GM23248 (cell line): Measurements from ENCODE around the gene MAP1B.

Experiments used
- EZH2 ChIP-seq: fragments of 200-600 bp; sonication (generic); IDR thresholded peaks from 2 replicates; pipeline ENCODE4 v1.6.1; 2018; ENCODE audit warnings: antibody characterized with exemption, mild to moderate bottlenecking; ENCODE audit not compliant: insufficient read depth, poor library complexity, severe bottlenecking
- EZH2phosphoT487 ChIP-seq: fragments of 200-600 bp; sonication (generic); IDR thresholded peaks from 2 replicates; pipeline ENCODE4 v1.6.1; 2018; ENCODE audit warnings: antibody characterized with exemption, moderate library complexity, mild to moderate bottlenecking, low read depth; ENCODE audit not compliant: insufficient read depth

GRCh38 chr5:72112389-72112788 is 5.1 kb downstream of the MAP1B start:
- TF ChIP-seq EZH2 (no peak), EZH2phosphoT487 (no peak)
